Measurements from ENCODE around the gene KCTD12.

Gene KCTD12

DNA sequence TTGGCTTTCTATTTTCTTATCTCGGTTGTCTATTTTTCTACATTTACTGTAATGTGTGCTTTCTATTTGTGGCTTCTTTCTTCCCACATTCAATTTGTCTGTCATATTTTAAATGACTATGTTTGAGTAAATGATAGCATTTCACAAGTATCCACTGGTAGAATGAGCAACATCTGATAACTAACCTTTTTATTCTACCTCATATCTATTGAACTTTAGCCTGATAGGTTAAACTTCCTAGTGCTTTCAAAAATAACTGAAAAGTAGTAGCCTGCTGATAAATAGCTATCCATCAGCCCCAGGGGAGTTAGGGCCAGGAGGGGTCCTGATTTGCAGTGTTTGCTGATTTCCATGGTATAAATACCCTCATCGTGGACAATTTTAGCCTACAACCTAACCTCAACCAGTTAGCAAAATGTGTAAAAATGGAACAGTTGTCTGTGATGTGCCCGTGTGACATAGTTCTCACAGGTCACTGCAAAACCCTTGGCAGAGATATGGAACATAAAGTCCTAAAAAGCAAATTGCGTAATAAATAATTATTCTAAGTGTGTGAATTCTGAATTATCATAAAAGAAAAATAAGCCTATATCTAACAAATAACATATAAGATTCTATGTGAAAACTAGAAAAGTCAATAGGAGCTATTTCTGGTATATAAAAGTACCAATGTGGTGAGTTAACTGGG, 32.1 kb downstream of the KCTD12 start:
- DNase-seq (ENCODE audit: low spot score): no peak

DNA sequence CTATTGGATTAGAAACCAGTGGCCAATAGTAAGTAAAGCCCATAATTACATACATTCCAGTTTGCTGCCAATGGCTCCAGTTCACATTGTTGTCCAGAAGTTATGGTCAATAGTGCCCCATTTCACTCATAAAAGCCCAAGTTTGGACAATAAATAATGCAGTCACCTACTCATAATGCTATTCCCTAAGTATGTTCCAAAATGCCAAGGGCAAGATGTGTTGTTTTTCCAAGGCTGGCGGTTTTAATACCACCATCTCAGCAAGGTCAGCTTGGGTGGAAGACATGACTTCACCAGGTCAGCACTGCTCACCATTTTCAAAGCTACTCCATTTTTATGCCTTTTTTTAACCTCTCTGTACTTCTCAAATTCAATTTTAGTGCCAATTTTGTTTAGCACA, 32.7 kb downstream of the KCTD12 start:
- peak; percentile 47 for DNase-seq (ENCODE audit: low spot score)

DNA sequence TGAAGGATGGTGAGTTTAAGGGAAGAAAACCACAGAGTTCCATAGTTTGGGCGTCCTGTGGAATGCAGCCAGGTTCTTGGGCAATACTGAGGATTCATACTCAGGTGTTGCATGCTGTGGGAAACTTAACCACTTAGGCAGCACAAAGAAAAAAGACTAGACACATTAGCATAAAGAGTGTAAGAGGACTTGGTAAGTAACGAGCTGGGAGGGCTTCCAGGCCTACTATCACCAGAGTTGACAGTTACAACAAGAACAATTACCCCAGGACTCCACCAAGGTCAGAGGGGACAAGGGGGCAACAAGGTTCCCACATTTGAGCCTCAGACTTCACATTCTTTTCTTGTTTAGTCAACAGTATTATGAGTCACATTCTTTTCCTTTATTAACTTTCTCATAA, 33.2 kb downstream of the KCTD12 start:
- DNase-seq (ENCODE audit: low spot score): peak; percentile 83

DNA sequence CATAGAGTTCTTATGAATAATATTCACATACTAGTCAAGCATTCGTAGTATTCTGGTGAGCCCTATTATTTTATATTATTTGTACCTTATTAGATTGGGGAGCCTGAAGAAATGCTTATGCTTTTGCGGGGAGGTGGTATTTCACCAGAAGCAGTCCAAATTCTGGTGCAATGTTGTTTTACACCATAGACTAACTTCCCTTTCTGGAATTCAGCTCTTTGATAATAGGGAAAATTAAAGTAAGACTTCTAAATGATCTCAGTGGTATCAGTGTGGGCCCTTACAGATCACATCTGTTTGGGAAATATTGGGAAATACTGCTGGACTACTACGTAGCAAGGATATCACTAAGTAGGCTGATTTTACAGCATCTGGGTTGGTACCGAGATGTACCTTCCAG, 34.2 kb downstream of the KCTD12 start:
- DNase-seq (ENCODE audit: low spot score): no peak

DNA sequence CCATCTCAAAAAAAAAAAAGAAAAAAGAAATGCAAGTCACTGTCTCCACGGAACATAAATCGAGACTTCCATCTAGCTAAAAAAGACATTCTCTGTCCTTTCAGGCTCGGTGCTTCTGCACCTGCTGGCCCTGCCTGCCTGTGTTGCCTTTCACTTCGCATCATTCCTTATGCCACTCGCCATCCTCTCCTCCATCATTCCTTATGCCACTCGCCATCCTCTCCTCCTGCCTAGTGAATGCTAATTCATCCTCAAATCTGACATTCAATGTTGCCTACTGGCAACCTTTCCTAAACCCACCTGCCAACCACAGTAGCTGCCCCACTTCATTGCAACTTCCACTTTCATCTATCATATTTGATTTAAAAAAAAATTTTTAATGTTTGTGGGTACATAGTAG, 36.7 kb downstream of the KCTD12 start:
- DNase-seq (ENCODE audit: low spot score): no peak

DNA sequence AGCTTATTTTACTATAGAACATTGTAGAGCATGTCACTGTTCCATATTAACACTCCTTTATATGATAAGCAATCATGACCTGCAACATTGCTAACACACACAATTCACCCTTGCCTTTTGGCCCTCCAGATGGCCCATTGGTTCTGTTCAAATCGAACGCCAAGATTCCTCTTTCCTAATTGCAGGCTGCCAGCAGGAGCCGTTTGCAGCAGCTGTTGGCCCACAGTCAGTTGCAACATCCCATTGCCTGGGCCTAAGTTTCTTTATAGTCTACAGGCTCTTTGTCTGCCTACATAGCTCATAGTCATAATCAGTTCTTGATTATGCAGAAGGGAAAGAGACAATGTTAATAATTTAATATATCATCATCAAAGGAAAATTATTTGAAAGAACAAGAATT, 37.6 kb downstream of the KCTD12 start:
- DNase-seq (ENCODE audit: low spot score): no peak

DNA sequence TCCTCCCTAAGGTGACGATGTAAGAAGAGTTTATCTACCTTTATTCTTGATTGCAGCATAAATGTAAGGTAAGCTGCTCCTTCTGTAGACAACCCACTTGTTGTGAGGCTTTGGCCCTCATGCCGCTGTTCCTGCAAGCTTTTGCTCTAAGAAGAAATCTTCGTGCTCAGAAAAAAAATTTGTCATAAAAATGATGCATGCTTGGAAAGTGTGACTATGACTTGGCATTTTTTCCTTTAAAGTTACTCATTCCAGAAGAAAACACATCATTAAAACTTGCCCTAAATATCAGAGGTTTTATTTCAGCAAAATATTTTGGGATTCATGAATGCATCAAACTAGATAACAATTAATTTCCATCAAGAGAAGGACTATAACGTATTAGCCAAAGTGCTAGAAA, 39.8 kb downstream of the KCTD12 start:
- DNase-seq (ENCODE audit: low spot score): no peak

DNA sequence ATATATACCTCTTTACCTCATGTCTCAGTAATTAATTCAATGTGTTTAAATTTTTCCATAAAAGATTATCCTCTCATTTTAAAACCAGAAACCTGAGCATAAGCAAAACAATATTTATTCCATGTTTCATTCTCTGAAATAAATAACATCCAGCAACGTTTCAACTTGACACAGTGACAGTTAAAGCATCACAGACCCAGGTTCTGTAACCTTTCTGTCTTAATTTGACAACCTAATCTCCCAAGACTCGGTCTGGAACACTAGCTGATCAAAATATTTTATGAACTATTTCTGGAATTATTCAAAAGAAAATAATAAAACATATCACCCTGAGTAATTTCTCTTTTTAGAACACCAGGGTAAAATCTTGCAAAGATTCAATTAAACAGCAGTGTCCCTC, 40.3 kb downstream of the KCTD12 start:
- DNase-seq (ENCODE audit: low spot score): no peak

DNA sequence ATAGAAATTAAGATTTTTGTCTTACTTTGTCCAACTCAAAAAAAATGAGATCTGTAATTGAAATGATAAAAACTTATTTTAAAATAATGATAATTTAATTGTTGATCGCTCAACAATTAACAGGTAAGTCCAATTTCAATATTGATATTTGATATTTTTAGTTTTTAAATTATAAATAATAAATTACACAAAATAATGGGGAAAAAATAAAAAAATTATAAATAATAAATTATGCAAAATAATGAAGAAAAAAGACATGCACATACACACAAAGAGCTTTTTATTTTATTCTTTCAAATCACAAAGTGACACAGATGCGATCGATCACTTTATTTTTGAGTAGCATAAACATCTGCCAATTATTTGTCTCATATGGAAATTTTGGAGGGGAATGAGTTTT, 40.8 kb downstream of the KCTD12 start:
- no peak for DNase-seq (ENCODE audit: low spot score)

DNA sequence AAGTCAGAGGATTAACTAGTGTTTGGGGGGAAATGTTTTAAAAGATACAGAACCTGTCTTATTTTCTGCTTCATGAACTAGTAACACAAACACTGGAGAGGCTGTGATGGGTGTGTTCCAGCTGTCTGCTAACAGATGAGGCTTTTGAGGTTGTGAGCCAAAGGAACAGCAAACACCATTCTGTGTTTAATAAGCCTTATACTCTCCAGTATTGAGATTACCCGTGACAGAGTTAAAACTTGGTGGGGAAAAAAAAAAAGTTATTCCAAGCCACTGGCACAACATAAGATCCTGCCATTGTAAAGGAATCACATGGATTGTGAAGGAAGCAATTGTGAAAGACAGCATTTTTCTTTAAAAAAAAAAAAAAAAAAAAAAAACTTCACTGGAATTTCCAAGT, 48.4 kb downstream of the KCTD12 start:
- DNase-seq (ENCODE audit: low spot score): no peak

DNA sequence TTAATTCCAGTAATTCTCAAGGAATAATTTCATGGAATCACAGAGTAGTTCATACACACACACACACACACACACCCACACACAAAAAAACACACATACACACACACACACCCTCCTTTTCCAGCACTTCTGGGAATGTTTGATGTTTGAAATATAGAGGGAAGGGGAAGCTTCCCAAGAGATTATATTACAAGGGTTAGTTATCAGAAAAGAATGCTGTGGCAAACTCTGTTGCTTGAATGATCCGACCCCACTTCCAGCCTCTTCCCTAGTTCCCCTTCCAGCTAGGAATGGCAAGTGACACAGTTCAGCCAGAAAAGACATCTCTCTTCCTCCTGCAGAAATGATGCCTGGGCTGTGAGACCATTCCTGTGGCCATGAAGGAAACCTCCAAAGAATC, 49.9 kb downstream of the KCTD12 start:
- DNase-seq (ENCODE audit: low spot score): peak; percentile 79

DNA sequence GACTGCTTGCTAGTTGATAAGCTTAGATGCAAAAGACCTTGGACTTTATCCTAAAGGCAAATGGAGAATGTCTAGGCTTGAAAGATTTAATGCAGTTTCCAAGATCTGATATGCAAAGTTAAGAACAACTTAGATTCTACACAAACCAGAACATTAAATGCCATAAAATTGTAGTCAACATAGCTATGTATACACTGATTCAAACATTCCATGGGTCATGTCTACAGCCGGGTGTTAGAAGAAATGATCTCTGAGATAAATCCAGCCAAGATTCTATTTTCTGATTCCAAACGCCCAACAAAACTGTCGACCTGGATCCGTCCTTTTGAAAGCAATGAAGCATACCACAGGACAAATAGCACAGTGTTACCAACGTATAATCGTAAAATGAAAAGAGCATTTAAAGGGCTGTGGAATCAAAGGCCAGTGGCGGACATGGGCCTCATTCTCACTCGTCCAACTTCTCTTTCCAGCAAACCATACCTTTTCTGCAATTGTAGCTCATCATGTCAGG, 52.7 kb downstream of the KCTD12 start:
- no peak for DNase-seq (ENCODE audit: low spot score)

DNA sequence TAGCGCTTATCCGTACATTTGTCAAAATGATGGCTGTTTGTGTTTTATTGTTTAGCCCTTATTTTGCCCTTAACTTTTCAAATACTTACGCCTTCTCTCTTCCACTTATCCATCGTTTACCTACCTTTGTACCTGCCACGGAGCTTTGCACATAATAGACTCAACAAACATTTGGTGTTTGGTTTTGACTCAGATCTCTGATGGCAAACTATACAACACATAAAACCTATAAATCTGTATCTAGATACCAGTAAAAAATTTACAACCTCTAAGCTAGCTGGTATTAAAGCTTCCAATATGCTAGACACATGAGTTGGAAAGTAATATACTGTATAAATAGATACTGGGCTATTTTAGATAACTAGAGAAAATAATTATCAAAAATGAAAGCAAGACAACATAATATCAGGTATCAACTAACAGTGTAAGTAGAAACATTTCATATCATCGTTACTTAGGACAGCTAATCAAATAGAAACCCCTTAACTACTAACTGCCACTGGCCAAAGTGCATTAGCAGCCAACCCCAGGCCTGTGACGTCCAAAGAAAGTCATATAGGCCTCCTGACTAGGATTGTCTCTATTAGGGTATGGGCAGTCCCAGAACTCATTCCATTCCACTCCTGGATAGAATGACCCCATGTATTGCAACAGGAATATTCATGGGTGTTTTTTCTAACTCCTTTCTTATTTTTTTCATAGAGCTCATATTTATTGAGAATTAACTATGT, 53.8 kb downstream of the KCTD12 start:
- DNase-seq (ENCODE audit: low spot score): no peak

DNA sequence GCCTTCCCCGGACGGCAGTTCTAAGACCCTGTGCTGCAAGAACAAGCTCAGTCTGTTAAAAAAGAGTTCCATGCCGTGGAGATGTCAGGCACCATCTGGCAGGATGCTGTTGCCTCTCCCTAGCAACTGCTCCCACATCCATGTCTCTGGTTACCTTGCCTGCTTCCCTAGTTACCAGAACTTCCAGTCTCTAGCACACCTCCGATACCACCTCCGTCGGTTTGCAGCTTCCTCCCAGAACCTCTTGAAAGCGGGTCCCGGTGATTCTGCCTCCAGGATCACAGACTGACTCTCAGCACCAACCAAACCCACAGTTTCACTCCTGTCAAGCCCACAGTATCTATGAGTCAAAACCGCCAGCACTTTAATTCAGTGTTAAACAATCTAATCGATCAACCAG, 55.4 kb downstream of the KCTD12 start:
- no peak for DNase-seq (ENCODE audit: low spot score)
